ENCODE measurements around the gene CCDC174. TPM values are rescaled to one million over a fixed set of nuclear protein-coding genes. Genes with fewer than 3 reads are reported as not detected.
"Not testable (repeated sequence)": the region's sequence is repeated elsewhere in the genome, so short reads cannot be mapped to it uniquely, and the experiment has no call there.

CCDC174 gene
- polyA plus RNA-seq, 2 of the 4 experiments (the other 2 are of a cell fraction) = 12.6 to 17.6 TPM

GRCh38 chr3:14647976-14648955 is 3.3 kb upstream of the CCDC174 start:
- 76% methylated on average over 19 of the region's 19 CpGs for WGBS (ENCODE audit: missing lambda C conversion rate)
- H3K4me3 ChIP-seq = no peak overlapping the region
- H3K4me2 ChIP-seq = 0 out of 3 replicates have a peak overlapping the region, but pooled peaks have one; percentile 2
- ATAC-seq = no peak
- H3K9me3 ChIP-seq = no peaks in the 10 kb centered on the region
- no peak for TF ChIP-seq EP300 (IDR thresholded peaks at IDR 0.05)
- no peak for TF ChIP-seq JUNB (IDR thresholded peaks at IDR 0.05)
- no peak for TF ChIP-seq HOXA7 (CRISPR knock-in tag; IDR thresholded peaks at IDR 0.05)
- TF ChIP-seq FOSL2 (IDR thresholded peaks at IDR 0.05) = no peak
- no peak for TF ChIP-seq FOSL2 (CRISPR knock-in tag; IDR thresholded peaks at IDR 0.05)
- no peak for TF ChIP-seq EHF (CRISPR knock-in tag; IDR thresholded peaks at IDR 0.05)
- TF ChIP-seq RFX5 (IDR thresholded peaks at IDR 0.05) = no peak
- no peak for TF ChIP-seq RAD21 (conservative IDR thresholded peaks at IDR 0.05 in 1 of 2, IDR thresholded peaks at IDR 0.05 in 1 of 2)
- TF ChIP-seq RCOR1 (IDR thresholded peaks at IDR 0.05; ENCODE audit: low read depth, low read length) = no peak
- TF ChIP-seq NPAS2 (CRISPR knock-in tag; IDR thresholded peaks at IDR 0.05; ENCODE audit: borderline replicate concordance) = no peak
- no peak for TF ChIP-seq PBX3 (IDR thresholded peaks at IDR 0.05)
- TF ChIP-seq EHMT2 (IDR thresholded peaks at IDR 0.05; ENCODE audit: low read depth) = no peak
- TF ChIP-seq BHLHE40 (IDR thresholded peaks at IDR 0.05; ENCODE audit: low read depth, low read length) = no peak
- no peak for TF ChIP-seq TFCP2L1 (CRISPR knock-in tag; IDR thresholded peaks at IDR 0.05)
- TF ChIP-seq HDAC2 (IDR thresholded peaks at IDR 0.05) = no peak
- TF ChIP-seq HOXB13 (CRISPR knock-in tag; IDR thresholded peaks at IDR 0.05; ENCODE audit: low read depth) = no peak
- TF ChIP-seq KDM1A (IDR thresholded peaks at IDR 0.05; ENCODE audit: low read depth) = no peak
- no peak for TF ChIP-seq MAX (IDR thresholded peaks at IDR 0.05)
- peak in 1 of 2 experiments; percentile 18 for DNase-seq (ENCODE audit: low read depth in 1 of 2, low spot score in 1 of 2)
- no peak overlapping the region for H3K27ac ChIP-seq
- no peak for FAIRE-seq
- ChIA-PET CTCF (interaction anchor here (0.5 to 2.1 kb wide), 3 partner anchors 140 to 1015 kb away, joined by 3 to 10 read pairs (median 7); no protein-coding TSS in a partner anchor), POLR2A (no interaction called here)
- peaks cover 27% of the 10 kb centered on the region; the same call in 2 of the 3 replicates for H3K4me1 ChIP-seq

- Histone ChIP-seq H3K9me3 (no peaks in the 10 kb centered on the region), H3K4me2 (peak overlapping the region; percentile 40), H3K27ac (no peak overlapping the region), H3K4me1 (peaks cover 34% of the 10 kb centered on the region; the same call in 2 of the 3 replicates), H3K4me3 (no peak overlapping the region)
- TF ChIP-seq RFX5 (IDR thresholded peaks at IDR 0.05) (no peak), RNF2 (IDR thresholded peaks at IDR 0.05; ENCODE audit: borderline replicate concordance, low read depth) (no peak), CBX8 (IDR thresholded peaks at IDR 0.05) (no peak), JUN (IDR thresholded peaks at IDR 0.05) (no peak), ZFP36 (IDR thresholded peaks at IDR 0.05; ENCODE audit: borderline replicate concordance, partially characterized antibody) (no peak), SMC3 (IDR thresholded peaks at IDR 0.05) (no peak)
- 36% methylated on average over 2 of the region's 2 CpGs for WGBS (ENCODE audit: missing lambda C conversion rate)
- no peak for ATAC-seq
- ChIA-PET CTCF (interaction anchor here (0.7 to 2.1 kb wide), 3 partner anchors 8 to 388 kb away, joined by 3 to 10 read pairs (median 3); no protein-coding TSS in a partner anchor), POLR2A (no interaction called here)
- no peak for FAIRE-seq
- no peak for DNase-seq (ENCODE audit: low read depth in 1 of 2, low spot score in 1 of 2)
These were observed 2.1 kb upstream of the CCDC174 start for GRCh38 chr3:14649466-14649865.

GRCh38 chr3:14650193-14650592 is 1.4 kb upstream of the CCDC174 start:
- WGBS (ENCODE audit: missing lambda C conversion rate) = 93% methylated on average over 4 of the region's 4 CpGs
- Histone ChIP-seq H3K4me1 (peaks cover 34% of the 10 kb centered on the region; the same call in 2 of the 3 replicates), H3K4me2 (peak overlapping the region; percentile 63; the same call in 2 of the 3 replicates), H3K27ac (no peak overlapping the region), H3K4me3 (no peak overlapping the region), H3K9me3 (no peaks in the 10 kb centered on the region)
- ChIA-PET CTCF (interaction anchor here (0.6 kb wide), 1 partner anchor 565 kb away, joined by 3 read pairs; no protein-coding TSS in a partner anchor), POLR2A (interaction anchor here (0.7 to 1.6 kb wide), 3 partner anchors 9 to 382 kb away, joined by 3 to 4 read pairs (median 4); no protein-coding TSS in a partner anchor)
- ATAC-seq (no peak), DNase-seq (ENCODE audit: low read depth in 1 of 2, low spot score in 1 of 2) (no peak), FAIRE-seq (no peak)
- TF ChIP-seq FOSB (CRISPR knock-in tag; IDR thresholded peaks at IDR 0.05) = no peak
- TF ChIP-seq MAFK (IDR thresholded peaks at IDR 0.05; ENCODE audit: partially characterized antibody) = peak; percentile 88

- ChIA-PET CTCF (interaction anchor here (0.8 to 2.2 kb wide), 8 partner anchors 9 to 448 kb away, joined by 3 to 8 read pairs (median 3); no protein-coding TSS in a partner anchor), POLR2A (interaction anchor here (0.7 to 1.3 kb wide), 3 partner anchors 25 to 474 kb away, joined by 3 to 7 read pairs (median 3); partner anchors contain the start of genes LSM3 and XPC)
- not testable (repeated sequence) for FAIRE-seq; H3K9me3 ChIP-seq; DNase-seq (ENCODE audit: low read depth in 1 of 2, low spot score in 1 of 2); ATAC-seq
- Histone ChIP-seq H3K4me1 (peaks cover 34% of the 10 kb centered on the region; the same call in 2 of the 3 replicates), H3K4me3 (peak overlapping the region; percentile 69), H3K4me2 (peak overlapping the region; percentile 74), H3K27ac (peak overlapping the region; percentile 86 to 92)
- 76% methylated on average over 21 of the region's 21 CpGs for WGBS (ENCODE audit: missing lambda C conversion rate)
These were observed 872 bp downstream of the CCDC174 start for GRCh38 chr3:14652360-14652907.

All from A549 (cell line).